Kidney capillary endothelial cell (primary cell): Measurements from ENCODE around the gene GAK.

ENCODE experiments used
- DNase-seq: peaks from one replicate; pipeline ENCODE4 v3.0.0-alpha.2; 2018; ENCODE audit warnings: low spot score

The GAK gene

DNA sequence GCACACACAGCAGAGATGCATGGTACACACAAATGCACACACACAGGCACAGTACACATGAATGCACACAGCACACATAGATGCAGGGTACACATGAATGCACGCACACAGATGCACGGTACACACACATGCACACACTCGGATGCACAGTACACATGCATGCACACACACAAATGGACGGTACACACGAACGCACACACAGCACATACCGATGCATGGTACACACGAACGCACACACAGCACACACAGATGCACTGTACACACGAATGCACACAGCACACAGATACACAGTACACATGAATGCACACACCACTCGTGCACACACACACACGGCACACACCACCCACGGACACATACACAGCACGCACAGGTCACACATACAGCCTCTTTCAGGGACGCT is 62.3 kb downstream of the GAK start:
- no peak for DNase-seq

- DNase-seq = no peak
Observed at GRCh38 chr4:868421-868820, 63.7 kb downstream of the GAK start.

DNA sequence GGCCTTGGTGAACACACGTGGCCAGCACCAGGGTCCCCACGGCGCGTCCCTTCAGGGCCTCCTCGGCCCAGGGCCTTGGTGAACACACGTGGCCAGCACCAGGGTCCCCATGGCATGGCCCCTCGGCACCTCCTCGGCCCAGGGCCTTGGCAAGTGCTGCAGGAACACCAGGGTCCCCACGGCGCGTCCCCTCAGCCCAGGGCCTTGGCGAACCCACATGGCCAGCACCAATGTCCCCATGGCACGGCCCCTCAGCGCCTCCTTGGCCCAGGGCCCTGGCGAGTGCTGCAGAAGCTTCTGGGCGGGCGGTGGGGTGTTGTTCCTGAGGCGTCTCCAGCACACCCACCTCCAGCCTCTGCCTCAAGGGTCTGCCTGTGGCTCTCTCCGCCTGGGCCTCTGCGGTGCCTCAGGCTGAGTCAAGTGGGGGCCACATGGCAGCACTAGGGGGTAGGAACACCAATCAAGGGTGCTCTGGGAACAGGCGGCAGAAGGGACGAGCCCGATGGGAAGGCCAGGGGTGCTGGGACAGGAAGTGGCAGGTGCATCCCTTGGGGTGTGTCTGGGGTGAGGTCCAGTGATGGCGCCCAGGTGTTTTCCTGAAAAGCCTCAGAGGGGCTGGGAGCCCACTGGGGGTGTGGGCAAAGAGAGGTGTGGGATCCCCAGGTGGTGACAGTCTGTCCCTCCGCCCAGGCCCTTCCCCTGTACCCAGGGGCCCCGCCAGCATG is 64.4 kb downstream of the GAK start:
- no peak for DNase-seq

DNA sequence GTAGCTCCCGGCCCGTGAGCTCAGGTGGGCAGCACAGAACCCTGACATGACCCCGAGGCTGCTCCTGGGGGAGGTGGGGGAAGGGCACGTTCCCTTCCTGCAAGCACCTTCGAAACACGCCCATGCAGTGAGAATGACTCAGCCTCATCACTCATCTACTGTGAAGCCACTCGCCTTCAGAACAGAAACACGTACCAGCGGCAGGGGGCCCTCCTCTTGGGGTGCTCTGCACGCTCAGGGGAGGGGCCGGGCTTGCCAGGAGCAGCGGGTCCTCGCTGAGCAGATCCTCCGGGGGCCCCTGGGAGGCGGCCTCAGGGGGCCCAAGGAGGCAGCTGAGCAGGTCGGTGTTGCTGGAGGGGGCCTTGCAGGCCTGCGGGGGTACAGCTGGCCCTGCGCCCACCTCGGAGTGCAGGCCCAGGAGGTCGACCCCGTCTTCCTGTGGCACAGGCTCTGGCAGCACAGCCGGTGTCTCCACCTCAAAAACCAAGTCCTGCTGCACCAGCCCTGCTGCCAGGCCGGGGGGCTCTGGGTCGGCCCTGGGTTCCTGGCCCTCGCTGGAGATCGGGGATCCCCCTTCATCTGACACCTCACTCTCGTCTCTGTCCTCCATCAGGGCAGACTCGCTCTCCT is 65.2 kb downstream of the GAK start:
- DNase-seq = no peak

DNA sequence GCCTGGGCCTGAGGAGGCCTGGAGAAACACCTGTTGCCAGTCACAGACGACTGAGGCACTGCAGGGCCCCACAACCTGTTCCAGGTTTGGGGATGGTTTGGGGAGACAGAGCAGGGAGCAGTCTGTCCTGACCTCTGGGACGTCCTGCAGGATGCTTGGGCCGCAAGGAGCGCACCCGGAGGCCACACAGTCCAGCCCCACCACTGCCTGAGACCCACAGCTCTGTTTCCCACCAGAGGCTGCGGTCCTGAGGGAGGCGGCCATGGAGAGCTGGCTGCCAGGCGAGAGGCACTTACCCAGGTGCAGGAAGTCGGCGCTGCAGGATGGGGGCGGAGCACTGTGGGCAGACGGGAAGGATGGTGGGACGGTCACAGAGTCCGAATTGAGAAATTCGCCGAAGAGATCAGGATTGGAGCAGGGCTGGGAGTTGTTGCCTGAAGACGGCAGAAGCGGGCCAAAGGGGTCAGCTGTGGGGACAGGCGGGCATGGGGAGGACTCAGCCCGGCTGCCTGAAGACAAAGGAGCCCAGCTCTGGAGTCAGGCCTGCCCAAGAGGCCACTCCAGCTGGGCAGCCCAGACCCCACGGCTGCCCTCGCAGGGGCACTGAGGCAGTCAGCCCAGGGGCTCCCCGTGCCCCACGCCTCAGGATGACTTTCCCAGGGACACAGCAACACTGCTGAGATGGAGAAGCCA is 65.9 kb downstream of the GAK start:
- DNase-seq = no peak

GRCh38 chr4:865572-865971 is 66.5 kb downstream of the GAK start:
- DNase-seq = no peak

GRCh38 chr4:865121-865465 is 67.0 kb downstream of the GAK start:
- no peak for DNase-seq

DNA sequence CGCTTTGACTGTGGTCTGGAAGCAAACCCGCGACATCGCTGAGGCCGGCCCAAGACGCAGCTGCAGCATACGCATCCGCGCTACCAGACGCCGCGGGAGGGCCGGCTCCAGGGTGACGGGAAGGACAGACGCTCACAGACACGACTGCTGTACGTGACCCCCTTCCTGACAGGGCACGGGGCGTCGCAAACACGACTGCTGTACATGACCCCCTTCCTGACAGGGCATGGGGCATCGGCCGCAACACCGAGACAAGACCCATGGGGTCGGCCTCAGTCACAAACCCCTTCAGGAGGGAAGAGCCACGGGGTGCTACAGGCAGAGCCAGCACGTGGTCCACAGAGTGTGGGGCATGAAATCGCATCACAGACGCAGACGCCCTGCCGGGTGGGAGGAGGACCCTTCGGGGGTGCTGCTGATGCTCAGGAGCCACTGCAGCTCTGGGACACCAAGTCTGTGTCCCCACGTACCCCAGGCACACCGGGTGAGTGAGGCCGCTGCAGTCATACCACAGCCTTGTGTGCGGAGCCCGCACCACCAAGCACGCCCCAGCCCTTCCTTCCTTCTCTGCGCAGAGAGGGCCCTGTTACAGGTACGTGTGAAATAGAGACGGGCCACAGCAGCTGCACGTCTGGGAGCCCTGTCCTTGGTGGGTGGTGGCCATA is 67.5 kb downstream of the GAK start:
- no peak for DNase-seq

DNA sequence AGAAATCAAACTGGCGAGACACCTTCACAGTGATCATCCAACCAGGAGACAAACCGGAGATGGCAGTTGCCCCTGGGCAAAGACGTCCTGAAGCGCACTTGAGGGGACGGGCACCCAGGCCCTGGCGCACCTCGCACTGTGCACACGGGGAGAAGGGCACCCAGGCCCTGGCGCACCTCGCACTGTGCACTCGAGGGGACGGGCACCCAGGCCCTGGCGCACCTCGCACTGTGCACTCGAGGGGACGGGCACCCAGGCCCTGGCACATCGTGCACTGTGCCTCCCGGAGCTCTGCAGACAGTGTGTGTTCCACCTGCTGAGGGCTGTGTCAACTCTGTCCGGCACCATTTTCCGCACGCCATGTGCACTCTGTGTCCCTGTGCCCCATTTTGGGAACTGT is 71.6 kb downstream of the GAK start:
- no peak for DNase-seq

- DNase-seq = no peak
Observed at GRCh38 chr4:859496-859895, 72.6 kb downstream of the GAK start.

- DNase-seq = no peak
Observed at GRCh38 chr4:858831-859451, 73.2 kb downstream of the GAK start.

DNA sequence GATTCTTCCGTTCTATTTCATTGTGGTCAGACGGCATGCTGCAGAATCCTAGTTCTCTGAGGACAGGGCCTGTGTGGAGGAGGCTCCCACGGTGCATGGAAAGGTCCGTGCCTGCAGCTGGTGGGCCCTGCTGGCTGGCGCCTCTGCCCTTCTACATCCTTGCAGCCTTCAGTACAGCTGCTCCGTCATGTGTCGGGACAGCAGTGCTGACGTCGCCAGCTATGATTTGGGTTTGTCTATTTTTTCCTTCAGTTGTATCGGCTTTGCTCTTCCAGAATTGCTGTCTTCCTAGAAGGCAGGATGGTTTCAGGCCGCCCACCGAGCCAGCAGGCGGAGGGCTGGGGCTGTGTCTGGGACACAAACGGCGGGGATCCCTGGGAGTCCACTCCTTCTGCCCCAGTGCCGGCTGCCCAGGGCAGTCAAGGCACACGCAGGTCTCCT is 74.1 kb downstream of the GAK start:
- no peak for DNase-seq

DNA sequence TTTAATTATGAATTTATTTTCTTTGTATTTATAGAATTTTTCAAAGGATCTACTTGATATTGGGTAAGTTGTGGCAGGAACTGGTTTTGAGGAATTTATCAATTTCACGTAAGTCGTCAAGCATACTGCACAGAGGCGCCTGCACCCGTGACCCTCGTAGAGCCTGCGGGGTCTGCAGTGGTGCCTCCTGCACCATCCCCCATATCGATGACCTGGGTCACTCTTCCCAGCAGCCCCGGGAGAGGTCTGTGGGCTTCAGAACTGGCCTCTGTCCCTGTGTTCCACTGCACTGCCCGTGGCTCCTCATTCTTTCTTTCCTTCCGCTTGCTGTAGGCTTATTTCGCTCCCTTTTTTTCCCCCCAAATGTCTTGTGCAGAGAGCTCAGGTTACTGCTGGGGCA is 74.7 kb downstream of the GAK start:
- DNase-seq = no peak

GRCh38 chr4:856225-856901 is 75.8 kb downstream of the GAK start:
- no peak for DNase-seq

DNA sequence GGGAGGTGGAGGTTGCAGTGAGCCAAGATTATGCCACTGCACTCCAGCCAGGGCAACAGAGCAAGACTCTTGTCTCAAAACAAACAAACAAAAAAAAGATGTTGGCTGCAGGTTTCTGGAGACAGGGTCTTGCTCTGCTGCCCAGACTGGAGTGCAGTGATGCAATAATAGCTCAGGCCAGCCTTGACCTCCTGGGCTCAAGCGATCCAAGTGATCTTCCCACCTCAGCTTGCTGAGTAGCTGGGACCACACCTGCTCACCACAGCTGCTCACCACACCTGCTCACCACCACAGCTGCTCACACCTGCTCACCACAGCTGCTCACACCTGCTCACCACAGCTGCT is 76.3 kb downstream of the GAK start:
- DNase-seq = no peak

DNA sequence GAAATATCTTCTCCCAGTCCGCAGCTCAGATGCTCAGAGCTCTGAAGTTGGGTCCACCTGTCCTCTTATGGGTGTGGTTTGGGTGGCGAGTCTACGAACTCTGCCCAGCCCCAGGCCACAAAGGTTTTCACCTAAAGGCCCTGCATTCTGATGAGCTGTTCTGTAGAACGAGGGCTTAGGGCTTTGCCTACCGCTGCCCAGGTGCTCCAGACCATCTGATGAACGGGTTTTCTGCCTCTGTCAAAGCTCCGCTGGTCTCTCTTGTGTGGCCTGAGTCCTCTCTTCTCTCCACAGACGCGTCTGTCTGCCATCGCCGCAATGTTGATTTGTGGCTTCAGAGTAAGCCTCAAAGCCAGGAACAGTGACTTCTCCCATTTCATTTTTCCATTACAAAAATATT is 77.8 kb downstream of the GAK start:
- no peak for DNase-seq

DNA sequence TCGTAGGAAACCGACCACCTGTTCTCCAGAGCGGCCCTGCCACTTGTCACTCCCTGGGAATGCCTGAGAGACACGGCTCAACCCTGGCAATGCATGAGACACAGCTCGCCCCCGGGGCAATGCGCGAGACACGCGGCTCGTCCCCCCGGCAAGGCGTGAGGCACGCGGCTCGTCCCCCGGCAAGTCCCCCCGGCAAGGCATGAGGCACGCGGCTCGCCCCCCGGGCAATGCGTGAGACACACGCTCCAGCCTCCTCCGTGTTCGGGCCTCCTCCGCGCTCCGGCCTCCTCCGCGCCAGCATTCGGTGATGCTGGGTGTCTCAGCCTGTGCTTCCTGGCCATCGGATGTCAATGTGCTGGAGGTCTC is 78.7 kb downstream of the GAK start:
- DNase-seq = no peak

- no peak for DNase-seq
Observed at GRCh38 chr4:851701-852430, 80.2 kb downstream of the GAK start.

DNA sequence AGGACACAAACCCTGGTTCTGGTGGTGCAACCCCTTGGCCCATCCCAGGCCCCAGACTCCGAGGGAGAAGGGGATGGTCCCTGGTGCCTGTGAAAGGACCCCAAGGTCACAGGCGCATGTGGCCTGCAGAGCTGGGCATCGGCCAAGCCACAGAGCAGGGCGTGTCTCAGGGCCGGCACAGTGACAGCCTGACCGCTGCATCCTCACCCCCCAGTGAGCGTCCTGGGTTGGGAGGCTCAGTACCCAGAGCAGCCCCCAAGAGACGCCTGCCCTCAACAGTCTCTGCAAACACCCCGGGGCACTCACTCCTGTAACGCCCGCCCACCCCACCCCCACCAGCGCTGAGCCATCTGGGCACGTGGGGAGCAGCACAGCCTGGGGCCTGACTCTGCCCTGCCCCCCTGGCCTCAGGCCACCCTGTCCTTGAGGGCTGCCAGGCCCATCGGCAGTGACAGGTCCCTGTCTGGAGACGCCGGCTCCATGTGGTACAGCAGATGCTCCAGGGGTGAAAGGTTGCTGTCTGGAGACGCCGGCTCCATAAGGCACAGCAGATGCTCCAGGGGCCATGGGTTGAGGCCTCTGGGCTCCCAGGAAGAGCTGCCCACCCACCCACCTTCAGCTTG is 81.7 kb downstream of the GAK start:
- no peak for DNase-seq

DNA sequence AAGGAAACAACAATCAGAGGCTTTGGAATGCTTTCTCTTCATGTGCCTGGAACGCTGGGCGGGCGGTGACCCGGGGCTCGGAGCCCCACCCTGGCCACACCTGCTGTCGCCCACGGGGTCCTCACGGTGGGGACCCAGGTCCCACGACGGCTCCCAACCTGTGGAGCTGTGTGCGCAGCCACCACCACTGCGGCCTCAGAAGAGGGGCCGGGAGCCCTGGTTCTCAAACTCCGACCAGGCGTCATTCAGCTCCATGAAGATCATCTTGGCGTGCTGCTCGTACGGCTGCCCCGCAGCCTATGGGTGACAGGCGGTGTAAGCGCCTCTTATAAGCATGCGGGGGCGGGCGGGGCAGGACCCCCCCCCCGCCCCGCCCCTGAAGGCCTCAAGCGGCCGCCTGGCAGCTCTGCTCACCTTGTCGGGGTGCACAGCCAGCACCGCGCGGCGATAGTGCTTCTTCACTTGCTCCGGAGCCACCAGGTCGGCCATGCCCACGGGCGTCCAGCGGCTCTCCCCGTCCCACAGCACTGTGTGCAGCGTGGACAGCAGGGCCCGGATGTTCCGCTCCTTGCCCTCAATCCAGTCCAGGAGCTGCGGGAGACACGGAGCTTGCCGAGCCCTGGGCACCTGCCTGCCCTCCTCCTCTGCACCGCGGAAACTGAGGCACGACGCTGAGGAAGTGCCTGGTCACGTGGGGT is 82.5 kb downstream of the GAK start:
- DNase-seq = no peak
